GM23338 (cell line): ENCODE measurements around the gene VPS8. TPM values are rescaled to one million over a fixed set of nuclear protein-coding genes. Genes with fewer than 3 reads are reported as not detected.

Experiments
- ATAC-seq: fragments of 200-7000 bp; cut with Tn5 transposase; 3 replicates; pipeline ENCODE4 v1.9.1; 2020
- DNase-seq: peaks from one replicate; pipeline ENCODE4 v3.0.0-alpha.2; 2015; ENCODE audit warnings: low spot score
- H2AFZ ChIP-seq: fragments of 200-600 bp; sonication (generic); 2 replicates; pipeline ENCODE4 v1.8.0; 2016; ENCODE audit warnings: antibody characterized with exemption, mild to moderate bottlenecking, moderate library complexity
- H3F3A ChIP-seq: fragments of 200-600 bp; sonication (generic); replicated peaks from 2 replicates; pipeline ENCODE4 v1.8.0; 2017; ENCODE audit warnings: antibody characterized with exemption, mixed run types, low read depth
- H3K27ac ChIP-seq: fragments of 200-600 bp; sonication (generic); 2 replicates; pipeline ENCODE4 v1.6.1; 2016; ENCODE audit warnings: low read depth
- H3K27me3 ChIP-seq: fragments of 200-600 bp; sonication (generic); 2 replicates; pipeline ENCODE4 v1.8.0; 2016; ENCODE audit warnings: mild to moderate bottlenecking, mixed run types, moderate library complexity; ENCODE audit not compliant: insufficient read depth
- H3K36me3 ChIP-seq: fragments of 200-600 bp; sonication (generic); 2 replicates; pipeline ENCODE4 v1.8.0; 2016; ENCODE audit warnings: mild to moderate bottlenecking; ENCODE audit not compliant: insufficient read depth
- H3K4me1 ChIP-seq: fragments of 200-600 bp; sonication (generic); 2 replicates; pipeline ENCODE4 v1.8.0; 2016; ENCODE audit warnings: mild to moderate bottlenecking, moderate library complexity; ENCODE audit not compliant: insufficient read depth
- H3K4me2 ChIP-seq: fragments of 200-600 bp; sonication (generic); 2 replicates; pipeline ENCODE4 v1.7.1; 2017; ENCODE audit warnings: mixed run types
- H3K4me3 ChIP-seq: fragments of 200-600 bp; sonication (generic); 2 replicates; pipeline ENCODE4 v1.6.1; 2016; ENCODE audit warnings: mixed run types
- H3K79me2 ChIP-seq: fragments of 200-600 bp; sonication (generic); replicated peaks from 2 replicates; pipeline ENCODE4 v1.8.0; 2017; ENCODE audit warnings: mild to moderate bottlenecking; ENCODE audit not compliant: insufficient read depth
- H3K9me2 ChIP-seq: fragments of 200-600 bp; sonication (generic); 2 replicates; pipeline ENCODE4 v1.8.0; 2017; ENCODE audit not compliant: insufficient read depth
- H4K20me1 ChIP-seq: fragments of 200-600 bp; sonication (generic); replicated peaks from 2 replicates; pipeline ENCODE4 v1.8.0; 2017; ENCODE audit warnings: mild to moderate bottlenecking; ENCODE audit not compliant: insufficient read depth
- H3K27ac Mint-ChIP-seq: 2 replicates; pipeline ENCODE4 v1.8.0; 2020; ENCODE audit warnings: inconsistent platforms, mild to moderate bottlenecking, moderate library complexity, mixed read lengths
- H3K27me3 Mint-ChIP-seq: 3 replicates; pipeline ENCODE4 v1.8.0; 2022; ENCODE audit warnings: low read depth, mild to moderate bottlenecking, moderate library complexity, mixed read lengths, inconsistent platforms; ENCODE audit not compliant: insufficient read depth, poor library complexity
- H3K36me3 Mint-ChIP-seq: 3 replicates; pipeline ENCODE4 v1.8.0; 2021; ENCODE audit warnings: low read depth, mild to moderate bottlenecking, inconsistent platforms, moderate library complexity, mixed read lengths
- H3K4me1 Mint-ChIP-seq: 3 replicates; pipeline ENCODE4 v1.8.0; 2020; ENCODE audit warnings: mild to moderate bottlenecking, inconsistent platforms, mixed read lengths
- H3K4me3 Mint-ChIP-seq: 3 replicates; pipeline ENCODE4 v1.8.0; 2021; ENCODE audit warnings: moderate library complexity, mild to moderate bottlenecking, inconsistent platforms, mixed read lengths
- H3K9me3 Mint-ChIP-seq: 3 replicates; pipeline ENCODE4 v1.8.0; 2020; ENCODE audit warnings: moderate library complexity, mild to moderate bottlenecking, inconsistent platforms, mixed read lengths
- CREB1 ChIP-seq: fragments of 250-450 bp; sonication (Bioruptor Pico); IDR thresholded peaks from 2 replicates; pipeline ENCODE4 v1.5.0; 2020; ENCODE audit warnings: low read depth, mild to moderate bottlenecking, moderate library complexity
- EZH2 ChIP-seq: fragments of 200-600 bp; sonication (generic); IDR thresholded peaks from one replicate; pipeline ENCODE4 v1.8.0; 2017; ENCODE audit warnings: antibody characterized with exemption, mild to moderate bottlenecking, low read depth; ENCODE audit not compliant: unreplicated experiment
- POLR2AphosphoS5 ChIP-seq: IDR thresholded peaks from 2 replicates; pipeline ENCODE4 v1.6.1; 2016; ENCODE audit warnings: antibody characterized with exemption, low read depth
- STAT1 ChIP-seq: IDR thresholded peaks from one replicate; pipeline ENCODE4 v1.6.1; 2016; ENCODE audit warnings: antibody characterized with exemption; ENCODE audit not compliant: unreplicated experiment
- ZNF462 ChIP-seq: fragments of 250-450 bp; sonication (Bioruptor Pico); IDR thresholded peaks from 2 replicates; pipeline ENCODE4 v1.5.0; 2020; ENCODE audit warnings: mild to moderate bottlenecking, moderate library complexity
- polyA plus RNA-seq: library from polyadenylated mRNA; unstranded; fragments of >200 nt; fragmentation: Nextera tagmentation; extraction: Ambion mirVana; gene quantifications from 2 replicates; pipeline ENCODE4 v1.2.1, GENCODE V29; 2016
- total RNA-seq: library from RNA; depleted of rRNA; stranded (reverse); fragments of >200 nt; shearing (Covaris generic); gene quantifications from 2 replicates; pipeline ENCODE4 v1.2.3, GENCODE V29; 2014
- TF ChIP-seq, protein P1 (sequence below): IDR thresholded peaks from 2 replicates; pipeline ENCODE4 v1.6.1; 2016; ENCODE audit warnings: antibody characterized with exemption
- TF ChIP-seq, protein P2 (sequence below), 2 experiments: fragments of 200-600 bp in 1 of 2; sonication (generic) in 1 of 2; conservative IDR thresholded peaks; 2 replicates each; pipeline versions ENCODE4 v1.5.1 to v1.6.1; 2016 to 2017; ENCODE audit warnings: antibody characterized with exemption in 2 of 2, low read depth in 2 of 2, mild to moderate bottlenecking in 2 of 2, moderate library complexity in 1 of 2

VPS8 gene
- total and polyA plus RNA-seq, 2 experiments from 2014 or later = 17.3 to 45.5 TPM

DNA sequence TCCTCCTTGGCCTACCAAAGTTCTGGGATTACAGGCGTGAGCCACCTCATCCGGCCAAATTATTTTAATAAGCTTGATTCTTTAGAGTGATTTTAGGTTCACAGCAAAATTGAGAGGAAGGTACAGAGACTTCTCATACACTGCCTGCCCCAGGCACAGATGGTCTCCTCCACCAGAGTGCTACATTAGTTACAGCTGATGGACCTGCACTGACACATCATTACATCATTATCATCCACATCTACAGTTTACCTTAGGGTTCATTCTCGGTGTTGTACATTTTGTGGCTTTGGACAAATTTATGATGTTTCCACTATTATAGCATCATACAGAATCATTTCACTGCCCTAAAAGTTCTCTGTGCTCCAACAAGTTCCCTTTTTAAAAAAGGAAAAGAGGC, 4.4 kb upstream of the VPS8 start:
- no peak overlapping the region for H3K4me3 Mint-ChIP-seq

GRCh38 chr3:184808021-184808420, 3.9 kb upstream of the VPS8 start:
- Histone ChIP-seq H3K36me3 (no peaks in the 10 kb centered on the region), H3F3A (no peaks in the 10 kb centered on the region), H3K4me2 (no peak overlapping the region), H2AFZ (no peak overlapping the region; the same call in 1 of the 2 replicates), H3K9me2 (no peaks in the 10 kb centered on the region), H4K20me1 (no peaks in the 10 kb centered on the region), H3K27ac (no peak overlapping the region), H3K4me1 (peaks cover 6% of the 10 kb centered on the region; the same call in 1 of the 2 replicates), H3K4me3 (no peak overlapping the region), H3K27me3 (no peaks in the 10 kb centered on the region), H3K79me2 (peaks cover 8% of the 10 kb centered on the region)
- no peak for TF ChIP-seq EZH2
- TF ChIP-seq, protein P1, sequence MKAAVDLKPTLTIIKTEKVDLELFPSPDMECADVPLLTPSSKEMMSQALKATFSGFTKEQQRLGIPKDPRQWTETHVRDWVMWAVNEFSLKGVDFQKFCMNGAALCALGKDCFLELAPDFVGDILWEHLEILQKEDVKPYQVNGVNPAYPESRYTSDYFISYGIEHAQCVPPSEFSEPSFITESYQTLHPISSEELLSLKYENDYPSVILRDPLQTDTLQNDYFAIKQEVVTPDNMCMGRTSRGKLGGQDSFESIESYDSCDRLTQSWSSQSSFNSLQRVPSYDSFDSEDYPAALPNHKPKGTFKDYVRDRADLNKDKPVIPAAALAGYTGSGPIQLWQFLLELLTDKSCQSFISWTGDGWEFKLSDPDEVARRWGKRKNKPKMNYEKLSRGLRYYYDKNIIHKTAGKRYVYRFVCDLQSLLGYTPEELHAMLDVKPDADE = no peak
- TF ChIP-seq ZNF462 (CRISPR knock-in tag) = no peak
- no peak for TF ChIP-seq STAT1
- TF ChIP-seq POLR2AphosphoS5 = no peak
- TF ChIP-seq, protein P2, sequence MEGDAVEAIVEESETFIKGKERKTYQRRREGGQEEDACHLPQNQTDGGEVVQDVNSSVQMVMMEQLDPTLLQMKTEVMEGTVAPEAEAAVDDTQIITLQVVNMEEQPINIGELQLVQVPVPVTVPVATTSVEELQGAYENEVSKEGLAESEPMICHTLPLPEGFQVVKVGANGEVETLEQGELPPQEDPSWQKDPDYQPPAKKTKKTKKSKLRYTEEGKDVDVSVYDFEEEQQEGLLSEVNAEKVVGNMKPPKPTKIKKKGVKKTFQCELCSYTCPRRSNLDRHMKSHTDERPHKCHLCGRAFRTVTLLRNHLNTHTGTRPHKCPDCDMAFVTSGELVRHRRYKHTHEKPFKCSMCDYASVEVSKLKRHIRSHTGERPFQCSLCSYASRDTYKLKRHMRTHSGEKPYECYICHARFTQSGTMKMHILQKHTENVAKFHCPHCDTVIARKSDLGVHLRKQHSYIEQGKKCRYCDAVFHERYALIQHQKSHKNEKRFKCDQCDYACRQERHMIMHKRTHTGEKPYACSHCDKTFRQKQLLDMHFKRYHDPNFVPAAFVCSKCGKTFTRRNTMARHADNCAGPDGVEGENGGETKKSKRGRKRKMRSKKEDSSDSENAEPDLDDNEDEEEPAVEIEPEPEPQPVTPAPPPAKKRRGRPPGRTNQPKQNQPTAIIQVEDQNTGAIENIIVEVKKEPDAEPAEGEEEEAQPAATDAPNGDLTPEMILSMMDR (conservative IDR thresholded peaks at IDR 0.05; ENCODE audit: low read depth in 2 of 2) = peak in 1 of 2 experiments; percentile 62; a peak in 3 of 4 replicates
- Mint-ChIP-seq H3K36me3 (no peaks in the 10 kb centered on the region; the same call in 2 of the 3 replicates), H3K27ac (no peak overlapping the region), H3K27me3 (peaks cover 8% of the 10 kb centered on the region), H3K4me3 (no peak overlapping the region), H3K9me3 (peaks cover 3% of the 10 kb centered on the region; the same call in 2 of the 3 replicates), H3K4me1 (peaks cover 7% of the 10 kb centered on the region; the same call in 2 of the 3 replicates)
- peak; percentile 84 for DNase-seq
- peak; percentile 70 for ATAC-seq

More for the DNA sequence above, 4.4 kb upstream of the VPS8 start:
- TF ChIP-seq CREB1 (CRISPR knock-in tag) = no peak
- Mint-ChIP-seq H3K27me3 (peaks cover 8% of the 10 kb centered on the region), H3K4me1 (peaks cover 4% of the 10 kb centered on the region; the same call in 2 of the 3 replicates), H3K27ac (no peak overlapping the region), H3K9me3 (peaks cover 3% of the 10 kb centered on the region; the same call in 2 of the 3 replicates), H3K36me3 (no peaks in the 10 kb centered on the region; the same call in 2 of the 3 replicates)
- Histone ChIP-seq H3K9me2 (no peaks in the 10 kb centered on the region), H3F3A (no peaks in the 10 kb centered on the region), H3K4me3 (no peak overlapping the region), H2AFZ (no peak overlapping the region; the same call in 1 of the 2 replicates), H3K4me1 (peaks cover 6% of the 10 kb centered on the region; the same call in 1 of the 2 replicates), H3K27me3 (no peaks in the 10 kb centered on the region), H3K36me3 (no peaks in the 10 kb centered on the region), H3K4me2 (no peak overlapping the region), H4K20me1 (no peaks in the 10 kb centered on the region), H3K79me2 (peaks cover 3% of the 10 kb centered on the region; the same call in 1 of the 2 replicates), H3K27ac (no peak overlapping the region)
- DNase-seq (no peak), ATAC-seq (no peak)
